Stimulated activated CD4-positive, alpha-beta T cell treated with anti-CD3 and anti-CD28 coated beads, Interleukin-12 subunit alpha, Interleukin-12 subunit beta, amount 100 ng/mL, for 24 hours (primary cell): Measurements from ENCODE around the gene CLSTN1.
"Not testable (repeated sequence)": the region's sequence is repeated elsewhere in the genome, so short reads cannot be mapped to it uniquely, and the experiment has no call there.

Experiments used
- DNase-seq, 2 experiments: peaks; one replicate each; pipeline ENCODE4 v3.0.0-alpha.2; 2020; ENCODE audit warnings: low read depth in 2 of 2

The CLSTN1 gene

DNA sequence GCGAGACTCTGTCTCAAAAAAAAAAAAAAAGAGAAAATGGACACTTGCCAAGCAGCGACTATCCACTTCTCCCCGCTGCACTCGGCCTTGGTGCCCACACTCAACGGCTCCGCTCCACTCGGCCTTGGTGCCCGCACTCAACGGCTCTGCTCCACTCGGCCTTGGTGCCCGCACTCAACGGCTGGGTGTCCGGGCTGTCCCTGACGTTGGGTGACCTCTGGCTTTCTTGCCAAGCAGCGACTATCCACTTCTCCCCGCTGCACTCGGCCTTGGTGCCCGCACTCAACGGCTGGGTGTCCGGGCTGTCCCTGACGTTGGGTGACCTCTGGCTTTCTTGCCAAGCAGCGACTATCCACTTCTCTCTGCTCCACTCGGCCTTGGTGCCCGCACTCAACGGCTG lies 61.3 kb downstream of the CLSTN1 start:
- DNase-seq, result not testable (repeated sequence)

DNA sequence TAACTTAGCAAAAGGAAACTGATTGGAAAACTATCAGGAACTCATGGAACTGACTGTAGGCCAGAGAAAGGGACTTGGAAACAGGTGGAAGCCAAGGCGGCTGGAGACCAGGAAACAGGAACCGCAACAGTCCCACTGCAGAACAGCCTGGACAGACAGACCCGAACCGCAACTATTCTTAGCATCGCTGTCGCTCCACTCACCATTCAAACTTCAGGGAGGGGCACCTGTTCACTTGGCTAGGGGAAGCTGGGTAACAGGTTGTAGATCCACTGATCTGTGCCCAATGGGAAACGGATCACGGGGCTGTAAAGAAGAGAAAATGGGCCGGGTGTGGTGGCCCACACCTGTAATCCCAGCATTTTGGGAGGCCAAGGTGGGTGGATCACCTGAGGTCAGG lies 61.9 kb downstream of the CLSTN1 start:
- DNase-seq, result no peak

GRCh38 chr1:9760824-9761223 lies 62.9 kb downstream of the CLSTN1 start:
- DNase-seq, result no peak

DNA sequence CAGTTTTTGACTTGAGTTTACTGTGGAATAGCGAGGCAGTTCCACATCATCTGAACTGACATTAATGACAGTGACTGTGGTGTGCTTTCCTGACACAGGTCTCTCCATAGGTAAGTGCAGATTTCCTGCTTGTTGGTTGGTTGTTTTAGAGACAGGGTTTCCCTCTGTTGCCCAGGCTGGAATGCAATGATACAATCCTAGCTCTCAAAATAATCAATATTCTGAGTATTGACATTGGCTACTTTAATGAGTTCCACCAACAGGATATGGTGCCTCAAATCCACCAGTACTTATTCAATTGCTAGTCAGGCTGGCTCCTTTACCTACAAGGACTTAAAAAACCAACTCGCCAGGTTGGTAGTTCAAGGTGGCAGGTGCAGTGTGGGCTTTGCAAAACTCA lies 63.8 kb downstream of the CLSTN1 start:
- DNase-seq, result no peak

GRCh38 chr1:9758559-9759121 lies 65.1 kb downstream of the CLSTN1 start:
- DNase-seq, result no peak

- no peak for DNase-seq
Observed at GRCh38 chr1:9755441-9755995, 68.2 kb downstream of the CLSTN1 start.

- no peak for DNase-seq
Observed at GRCh38 chr1:9753121-9753531, 70.6 kb downstream of the CLSTN1 start.

GRCh38 chr1:9751971-9752370 lies 71.8 kb downstream of the CLSTN1 start:
- DNase-seq, result no peak

DNA sequence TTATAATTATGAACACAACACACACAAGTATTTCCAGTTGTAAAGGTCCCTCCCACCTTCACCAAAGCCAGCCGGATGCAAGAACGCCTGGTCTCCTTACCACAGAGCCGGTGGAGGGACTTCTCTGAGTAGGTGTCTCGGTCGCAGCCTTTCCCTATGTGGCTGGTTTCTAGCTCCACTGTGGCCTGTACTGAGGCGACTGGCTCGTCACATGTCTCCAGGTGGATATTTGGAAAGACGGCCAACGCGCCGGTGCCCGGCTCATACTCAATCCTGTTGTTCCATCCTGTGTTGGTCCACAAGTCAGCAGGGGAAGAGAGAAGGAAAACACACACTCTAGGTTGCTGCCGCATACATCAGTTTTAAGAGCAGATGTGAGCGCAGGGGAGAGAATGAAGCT lies 74.4 kb downstream of the CLSTN1 start:
- DNase-seq, result no peak

- not testable (repeated sequence) for DNase-seq
Observed at GRCh38 chr1:9748391-9748790, 75.4 kb downstream of the CLSTN1 start.

- no peak for DNase-seq
Observed at GRCh38 chr1:9746651-9747050, 77.1 kb downstream of the CLSTN1 start.

DNA sequence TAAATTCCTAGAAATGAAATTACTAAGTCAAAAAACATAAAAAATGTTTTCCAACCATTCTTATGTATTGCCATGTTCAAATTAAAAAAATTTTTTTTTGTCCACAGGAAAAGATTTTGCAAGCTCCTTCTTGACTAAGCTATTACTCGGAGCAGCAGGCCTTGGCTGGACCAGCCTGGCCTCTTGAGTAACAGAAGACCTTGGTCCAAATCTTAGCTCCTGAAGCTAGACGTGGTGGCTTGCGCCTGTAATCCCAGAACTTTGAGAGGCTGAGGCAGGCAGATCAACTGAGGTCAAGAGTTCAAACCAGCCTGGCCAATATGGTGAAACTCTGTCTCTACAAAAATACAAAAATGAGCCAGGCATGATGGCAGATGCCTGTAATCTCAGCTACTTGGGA lies 77.6 kb downstream of the CLSTN1 start:
- DNase-seq, result no peak

- no peak for DNase-seq
Observed at GRCh38 chr1:9744106-9744799, 79.5 kb downstream of the CLSTN1 start.

GRCh38 chr1:9737671-9738070 lies 86.1 kb downstream of the CLSTN1 start:
- no peak for DNase-seq

DNA sequence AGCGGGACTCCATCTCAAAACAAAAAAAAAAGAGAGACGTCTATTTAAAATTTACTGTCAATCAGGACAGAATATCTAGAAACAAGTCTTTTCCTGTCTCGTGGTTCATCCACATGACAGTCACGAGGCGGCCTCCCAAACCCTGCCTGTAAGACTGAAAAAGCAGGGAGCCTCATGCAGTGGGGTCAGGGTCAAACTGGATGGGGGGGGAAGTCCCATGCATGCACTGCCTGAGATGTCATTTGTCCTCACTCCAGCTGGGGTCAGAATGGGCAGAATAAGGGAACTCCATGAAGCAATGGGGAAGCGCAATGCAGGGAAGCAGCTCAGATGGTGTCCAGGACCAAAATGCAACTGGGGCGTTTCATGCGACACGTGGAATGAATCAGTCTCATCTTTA lies 86.7 kb downstream of the CLSTN1 start:
- DNase-seq, result no peak

DNA sequence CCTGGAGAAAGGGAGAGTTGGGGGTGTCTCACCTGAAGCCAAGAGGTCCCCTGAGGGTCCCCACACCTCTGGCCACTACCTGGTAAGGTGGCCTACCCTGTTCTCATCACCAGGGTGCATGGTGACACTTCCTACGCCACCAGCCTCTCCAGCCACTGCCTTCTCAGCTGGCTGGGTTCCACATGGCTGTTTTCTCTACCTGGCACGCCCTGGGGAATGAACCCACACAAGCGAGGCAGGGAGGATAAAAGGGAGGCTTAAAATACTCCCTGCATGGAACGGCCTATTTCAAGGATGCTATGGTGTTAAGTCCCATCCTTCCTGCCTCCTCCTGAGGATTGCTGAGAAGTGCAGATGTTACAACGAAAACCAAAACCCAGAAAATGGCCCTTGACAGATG lies 87.5 kb downstream of the CLSTN1 start:
- no peak for DNase-seq

GRCh38 chr1:9735800-9736199 lies 88.0 kb downstream of the CLSTN1 start:
- DNase-seq, result no peak

DNA sequence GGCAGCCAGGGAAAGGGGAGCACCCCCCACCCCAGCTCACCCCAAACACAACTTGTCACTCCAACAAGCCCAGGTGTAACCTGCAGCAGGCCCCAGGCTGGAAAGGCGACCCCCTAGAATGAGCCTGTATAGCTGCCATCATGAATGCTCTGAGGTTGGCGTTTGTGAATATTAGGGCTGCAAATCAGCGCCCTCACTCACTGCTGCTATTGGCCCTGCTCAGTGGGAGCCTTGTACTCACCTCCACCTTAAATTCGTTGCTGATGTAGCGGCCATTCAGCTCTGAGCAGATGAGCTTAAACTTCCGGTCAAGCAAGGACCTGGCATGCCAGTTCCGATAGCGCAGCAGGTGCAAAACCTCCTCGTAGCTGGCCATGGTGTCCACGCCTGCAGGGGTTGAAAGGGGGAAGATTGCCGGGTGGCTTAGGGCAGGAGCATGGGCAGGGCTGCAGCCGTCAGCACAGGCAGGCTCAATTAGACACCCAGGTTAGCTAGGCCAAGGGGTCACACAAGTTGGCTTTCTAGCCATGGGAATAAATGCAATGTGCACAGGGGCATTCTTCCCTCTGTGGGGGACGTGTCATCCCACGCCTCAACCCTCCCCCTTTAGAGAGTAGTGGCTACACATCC lies 90.5 kb downstream of the CLSTN1 start:
- no peak for DNase-seq

GRCh38 chr1:9732123-9732971 lies 91.4 kb downstream of the CLSTN1 start:
- no peak for DNase-seq

- DNase-seq, result no peak
Observed at GRCh38 chr1:9731561-9731960, 92.2 kb downstream of the CLSTN1 start.

DNA sequence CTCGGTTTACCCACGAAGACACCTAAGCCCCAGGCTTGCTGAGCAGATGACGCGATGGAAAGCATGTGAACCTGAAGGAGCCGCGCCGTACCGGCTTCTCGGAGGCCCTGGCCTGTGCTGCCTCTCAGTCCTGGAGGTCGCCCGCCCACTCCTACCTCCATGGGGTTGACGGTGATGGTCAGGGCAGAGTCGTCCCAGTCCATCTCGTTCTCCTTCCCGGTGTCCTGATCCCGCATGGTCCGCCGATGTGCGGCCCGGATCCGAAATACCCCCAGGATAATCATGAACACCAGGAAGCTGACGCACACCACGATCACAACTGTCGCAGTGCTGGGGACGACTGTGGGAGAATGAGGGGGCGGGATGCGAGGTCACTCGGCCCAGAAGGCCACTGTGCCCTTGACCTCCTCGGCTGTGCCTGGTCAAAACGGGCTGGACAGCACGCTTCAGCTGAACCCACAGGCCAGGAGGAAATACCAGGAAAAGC lies 92.7 kb downstream of the CLSTN1 start:
- no peak for DNase-seq
